K562 (cell line): ENCODE data around the gene APOBEC3F. TPM values are rescaled to one million over a fixed set of nuclear protein-coding genes. Genes with fewer than 3 reads are reported as not detected.

ENCODE experiments used
- ATAC-seq: fragments of 200-7000 bp; cut with Tn5 transposase; 3 replicates; pipeline ENCODE4 v1.9.1; 2020; ENCODE audit warnings: moderate library complexity
- BruUV-seq: library from RNA; stranded (reverse); fragments of 400-500 nt; replicated peaks from 2 replicates; lab custom pipeline; 2021; lab: Mats Ljungman, UMichigan
- CTCF ChIA-PET: fragments of 300-600 bp; formaldehyde crosslinking; extraction: SDS; loops from one replicate; lab custom pipeline; 2021; ENCODE audit warnings: low intra/inter-chr PET ratio; lab: Yijun Ruan, JAX
- POLR2A ChIA-PET: fragments of 300-600, 350-650 bp; sonication (Branson Sonifier 250); formaldehyde crosslinking; extraction: SDS; loops from one replicate; lab custom pipeline; 2021; ENCODE audit warnings: antibody characterized with exemption, inconsistent platforms; lab: Yijun Ruan, JAX
- DNase-seq, 4 experiments: peaks; one replicate each; pipeline versions ENCODE4 v3.0.0 to v3.0.0-alpha.2; 2011 to 2018; ENCODE audit warnings: low spot score in 3 of 4, mixed read lengths in 3 of 4; ENCODE audit errors: extremely low read depth in 1 of 4
- FAIRE-seq: peaks from 2 replicates; lab custom pipeline; 2011; peaks lifted over from hg19 to GRCh38; lab: Jason Lieb, UNC
- H2AFZ ChIP-seq: 2 replicates; pipeline ENCODE4 v1.6.0; 2011; ENCODE audit warnings: low read depth, low read length, control low read depth, inconsistent platforms
- H3K27ac ChIP-seq: fragments of 200-600 bp; 3 replicates; pipeline ENCODE4 v1.8.0; 2011; ENCODE audit warnings: low read depth, mild to moderate bottlenecking, control low read depth, inconsistent platforms, low read length, moderate library complexity, mixed read lengths; ENCODE audit errors: extremely low read depth
- H3K27me3 ChIP-seq, 2 experiments: fragments of 300-600 bp in 1 of 2; 2 replicates in 1 of 2; 3 replicates in 1 of 2; pipeline versions ENCODE4 v1.6.0 to v1.8.0; 2011; ENCODE audit warnings: inconsistent platforms in 2 of 2, low read length in 2 of 2, mild to moderate bottlenecking in 1 of 2, mixed read lengths in 1 of 2, moderate library complexity in 1 of 2; ENCODE audit not compliant: control insufficient read depth in 2 of 2, insufficient read depth in 2 of 2
- H3K36me3 ChIP-seq: fragments of 300-600 bp; 3 replicates; pipeline ENCODE4 v1.8.0; 2011; ENCODE audit warnings: mild to moderate bottlenecking, low read length, inconsistent platforms; ENCODE audit not compliant: control insufficient read depth, insufficient read depth
- H3K4me1 ChIP-seq, 2 experiments: fragments of 200-600 bp in 1 of 2; replicated peaks in 1 of 2; 2 replicates in 1 of 2; 3 replicates in 1 of 2; pipeline versions ENCODE4 v1.5.1 to v1.8.0; 2011; ENCODE audit warnings: inconsistent platforms in 2 of 2, low read length in 2 of 2, mild to moderate bottlenecking in 1 of 2, mixed read lengths in 1 of 2, moderate library complexity in 1 of 2; ENCODE audit not compliant: control insufficient read depth in 2 of 2, insufficient read depth in 2 of 2
- H3K4me2 ChIP-seq: 2 replicates; pipeline ENCODE4 v1.6.1; 2011; ENCODE audit warnings: low read length, control low read depth, inconsistent platforms, mixed read lengths; ENCODE audit not compliant: insufficient read depth
- H3K4me3 ChIP-seq: fragments of 200-600 bp; sonication (generic), shearing (Covaris generic); 2 replicates; pipeline ENCODE4 v1.5.1; 2016; ENCODE audit warnings: control low read depth, inconsistent platforms
- H3K79me2 ChIP-seq: fragments of 200-600 bp; 3 replicates; pipeline ENCODE4 v1.8.0; 2011; ENCODE audit warnings: low read length, inconsistent platforms; ENCODE audit not compliant: control insufficient read depth, insufficient read depth
- H3K9ac ChIP-seq, 2 experiments: 2 replicates each; pipeline versions ENCODE4 v1.6.0 to v1.6.1; 2011; ENCODE audit warnings: low read depth in 2 of 2, low read length in 2 of 2, control low read depth in 1 of 2, inconsistent platforms in 1 of 2, mild to moderate bottlenecking in 1 of 2, mixed read lengths in 1 of 2; ENCODE audit not compliant: insufficient read depth in 1 of 2
- H3K9me1 ChIP-seq: one replicate; pipeline ENCODE4 v1.6.0; 2011; ENCODE audit warnings: inconsistent platforms, mild to moderate bottlenecking, low read length, moderate library complexity; ENCODE audit not compliant: control insufficient read depth, insufficient read depth
- H3K9me3 ChIP-seq: replicated peaks from 2 replicates; pipeline ENCODE4 v1.5.1; 2011; ENCODE audit warnings: low read depth, low read length, inconsistent platforms; ENCODE audit not compliant: control insufficient read depth, insufficient read depth
- H4K20me1 ChIP-seq: replicated peaks from 2 replicates; pipeline ENCODE4 v1.6.1; 2011; ENCODE audit warnings: low read length, inconsistent platforms, mixed read lengths; ENCODE audit not compliant: control insufficient read depth, insufficient read depth
- ASH1L ChIP-seq: fragments of 450-650 bp; IDR thresholded peaks from 2 replicates; pipeline ENCODE4 v1.6.1; 2018; ENCODE audit warnings: borderline replicate concordance, mild to moderate bottlenecking, low read depth; ENCODE audit not compliant: partially characterized antibody
- BRCA1 ChIP-seq, 2 experiments: fragments of 450-650 bp in 1 of 2; sonication (generic) in 1 of 2; formaldehyde crosslinking in 1 of 2; IDR thresholded peaks; 2 replicates each; pipeline versions ENCODE4 v1.5.0 to v1.6.1; 2017 to 2020; ENCODE audit warnings: mild to moderate bottlenecking in 1 of 2, missing genetic modification reagents in 1 of 2
- DEAF1 ChIP-seq: fragments of 450-650 bp; formaldehyde crosslinking; IDR thresholded peaks from 2 replicates; pipeline ENCODE4 v1.4.0; 2020; ENCODE audit warnings: mild to moderate bottlenecking, moderate library complexity
- RFX1 ChIP-seq: fragments of 450-650 bp; IDR thresholded peaks from 2 replicates; pipeline ENCODE4 v1.6.1; 2016; ENCODE audit warnings: mild to moderate bottlenecking, moderate library complexity
- SMARCB1 ChIP-seq: IDR thresholded peaks from 2 replicates; pipeline ENCODE4 v1.6.1; 2011; ENCODE audit warnings: improper control_type of control experiment, low read depth; ENCODE audit not compliant: insufficient read length
- SP1 ChIP-seq: sonication (generic); formaldehyde crosslinking; IDR thresholded peaks from 2 replicates; pipeline ENCODE4 v1.8.1; 2022; ENCODE audit warnings: mild to moderate bottlenecking, missing genetic modification reagents
- ZNF507 ChIP-seq: conservative IDR thresholded peaks from 2 replicates; pipeline ENCODE4 v1.6.1; 2017; ENCODE audit warnings: missing genetic modification characterization, missing compliant biosample characterization
- WGBS: fragments of 100-300 bp; shearing (Covaris generic); methylation state at CpG from one replicate; pipeline ENCODE4 v1.1.6; 2016; ENCODE audit warnings: low coverage, mixed read lengths; ENCODE audit not compliant: insufficient coverage; ENCODE audit errors: missing lambda C conversion rate; 5-methylcytosine and 5-hydroxymethylcytosine counted together
- in situ Hi-C: fragments of 300-500 bp; cut with MboI; formaldehyde crosslinking; loops from 4 replicates; pipeline ENCODE4 v1.15.0; 2018; ENCODE audit warnings: inconsistent platforms, mixed read lengths
- intact Hi-C: fragments of 100-400 bp; cut with micrococcal nuclease; formaldehyde crosslinking; loops from 2 replicates; pipeline ENCODE4 v1.14.2; 2022
- polyA plus RNA-seq, 8 experiments: library from polyadenylated mRNA; depleted of rRNA in 4 of 8; stranded (reverse) in 5 of 8; unstranded in 3 of 8; fragments of >200 nt; fragmentation: Nextera tagmentation in 2 of 8; fragmentation: Illumina TruSeq in 1 of 8; extraction: Ambion mirVana in 2 of 8; extraction: Trizol in 1 of 8; gene quantifications; 2 replicates each; pipeline versions ENCODE4 v1.2.1 to v1.2.3, GENCODE V29; 2011 to 2014; ENCODE audit warnings: inconsistent platforms in 1 of 8, missing spikeins in 1 of 8
- total RNA-seq, 7 experiments: library from RNA; depleted of rRNA in 6 of 7; stranded (reverse); fragments of >200 nt in 6 of 7; fragmentation: Illumina TruSeq in 2 of 7; extraction: Trizol in 2 of 7; gene quantifications; 2 replicates each; pipeline versions ENCODE4 v1.2.1 to v1.2.3, GENCODE V29; 2011 to 2021; ENCODE audit warnings: low replicate concordance in 1 of 7
- TF ChIP-seq, protein P1 (sequence below): IDR thresholded peaks from 2 replicates; pipeline ENCODE4 v1.6.1; 2014; ENCODE audit warnings: antibody characterized with exemption
- TF ChIP-seq, protein P2 (sequence below), 2 experiments: fragments of 450-650 bp; formaldehyde crosslinking in 1 of 2; IDR thresholded peaks; 2 replicates each; pipeline versions ENCODE4 v1.4.0 to v1.6.1; 2014 to 2020; ENCODE audit warnings: mild to moderate bottlenecking in 2 of 2, borderline replicate concordance in 1 of 2, low read depth in 1 of 2

Gene APOBEC3F
- total and polyA plus RNA-seq, 9 of the 15 experiments (the other 6 are each of a cell fraction or from before 2014, with no cell fraction given), result 1.1 to 3.3 (median 1.9) TPM

DNA sequence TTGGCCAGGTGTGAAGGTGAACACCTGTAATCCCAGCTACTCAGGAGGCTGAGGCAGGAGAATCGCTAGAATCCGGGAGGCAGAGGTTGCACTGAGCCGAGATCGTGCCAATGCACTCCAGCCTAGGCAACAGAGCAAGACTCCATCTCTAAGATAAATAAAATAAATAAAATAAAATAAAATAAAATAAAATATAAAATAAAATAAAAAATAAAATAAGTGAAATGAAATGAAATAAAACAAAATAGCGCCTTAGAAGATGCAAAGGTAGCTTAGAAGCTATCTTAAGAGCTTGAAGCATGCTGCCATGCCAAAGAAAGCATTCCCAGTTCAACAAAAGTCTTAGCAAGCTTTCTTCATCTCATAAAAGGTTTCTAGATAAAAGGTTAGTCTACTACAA lies 33.5 kb upstream of the APOBEC3F start:
- Histone ChIP-seq H4K20me1 (0 out of 2 replicates have a peak, but pooled peaks cover 3% of the 10 kb centered on the region), H3K79me2 (no peaks in the 10 kb centered on the region), H2AFZ (no peak overlapping the region), H3K36me3 (no peaks in the 10 kb centered on the region), H3K4me2 (no peak overlapping the region), H3K9me1 (no peaks in the 10 kb centered on the region), H3K4me1 (peaks cover 0 to 6% of the 10 kb centered on the region in 2 experiments; a peak in 3 of 5 replicates), H3K27me3 (no peaks in the 10 kb centered on the region), H3K4me3 (no peak overlapping the region), H3K9me3 (no peaks in the 10 kb centered on the region), H3K27ac (no peak overlapping the region), H3K9ac (no peak overlapping the region)
- intact Hi-C loops (loop anchor here (10.0 kb wide), 1 partner anchor 242 kb away; no protein-coding TSS in a partner anchor), in situ Hi-C loops (loop anchor here (10.0 to 25.0 kb wide), 2 partner anchors 242 to 945 kb away; partner anchors contain the start of gene PICK1)
- DNase-seq (no peak), ATAC-seq (no peak), FAIRE-seq (no peak)
- POLR2A ChIA-PET, result no interaction called here
- WGBS, result 81% methylated on average over 5 of the region's 5 CpGs
- BruUV-seq, result no TSS peak
- CTCF ChIA-PET, result interaction anchor here (0.6 kb wide), 1 partner anchor 85 kb away, joined by 3 read pairs; no protein-coding TSS in a partner anchor
- TF ChIP-seq ZNF507 (no peak), ASH1L (no peak), DEAF1 (CRISPR knock-in tag) (no peak), BRCA1 (IDR thresholded peaks at IDR 0.05) (no peak), BRCA1 (CRISPR knock-in tag; IDR thresholded peaks at IDR 0.05) (no peak), RFX1 (no peak), SP1 (CRISPR knock-in tag) (no peak), SMARCB1 (no peak)
- TF ChIP-seq, protein P1, sequence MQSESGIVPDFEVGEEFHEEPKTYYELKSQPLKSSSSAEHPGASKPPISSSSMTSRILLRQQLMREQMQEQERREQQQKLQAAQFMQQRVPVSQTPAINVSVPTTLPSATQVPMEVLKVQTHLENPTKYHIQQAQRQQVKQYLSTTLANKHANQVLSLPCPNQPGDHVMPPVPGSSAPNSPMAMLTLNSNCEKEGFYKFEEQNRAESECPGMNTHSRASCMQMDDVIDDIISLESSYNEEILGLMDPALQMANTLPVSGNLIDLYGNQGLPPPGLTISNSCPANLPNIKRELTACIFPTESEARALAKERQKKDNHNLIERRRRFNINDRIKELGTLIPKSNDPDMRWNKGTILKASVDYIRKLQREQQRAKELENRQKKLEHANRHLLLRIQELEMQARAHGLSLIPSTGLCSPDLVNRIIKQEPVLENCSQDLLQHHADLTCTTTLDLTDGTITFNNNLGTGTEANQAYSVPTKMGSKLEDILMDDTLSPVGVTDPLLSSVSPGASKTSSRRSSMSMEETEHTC, result no peak
- TF ChIP-seq, protein P2, sequence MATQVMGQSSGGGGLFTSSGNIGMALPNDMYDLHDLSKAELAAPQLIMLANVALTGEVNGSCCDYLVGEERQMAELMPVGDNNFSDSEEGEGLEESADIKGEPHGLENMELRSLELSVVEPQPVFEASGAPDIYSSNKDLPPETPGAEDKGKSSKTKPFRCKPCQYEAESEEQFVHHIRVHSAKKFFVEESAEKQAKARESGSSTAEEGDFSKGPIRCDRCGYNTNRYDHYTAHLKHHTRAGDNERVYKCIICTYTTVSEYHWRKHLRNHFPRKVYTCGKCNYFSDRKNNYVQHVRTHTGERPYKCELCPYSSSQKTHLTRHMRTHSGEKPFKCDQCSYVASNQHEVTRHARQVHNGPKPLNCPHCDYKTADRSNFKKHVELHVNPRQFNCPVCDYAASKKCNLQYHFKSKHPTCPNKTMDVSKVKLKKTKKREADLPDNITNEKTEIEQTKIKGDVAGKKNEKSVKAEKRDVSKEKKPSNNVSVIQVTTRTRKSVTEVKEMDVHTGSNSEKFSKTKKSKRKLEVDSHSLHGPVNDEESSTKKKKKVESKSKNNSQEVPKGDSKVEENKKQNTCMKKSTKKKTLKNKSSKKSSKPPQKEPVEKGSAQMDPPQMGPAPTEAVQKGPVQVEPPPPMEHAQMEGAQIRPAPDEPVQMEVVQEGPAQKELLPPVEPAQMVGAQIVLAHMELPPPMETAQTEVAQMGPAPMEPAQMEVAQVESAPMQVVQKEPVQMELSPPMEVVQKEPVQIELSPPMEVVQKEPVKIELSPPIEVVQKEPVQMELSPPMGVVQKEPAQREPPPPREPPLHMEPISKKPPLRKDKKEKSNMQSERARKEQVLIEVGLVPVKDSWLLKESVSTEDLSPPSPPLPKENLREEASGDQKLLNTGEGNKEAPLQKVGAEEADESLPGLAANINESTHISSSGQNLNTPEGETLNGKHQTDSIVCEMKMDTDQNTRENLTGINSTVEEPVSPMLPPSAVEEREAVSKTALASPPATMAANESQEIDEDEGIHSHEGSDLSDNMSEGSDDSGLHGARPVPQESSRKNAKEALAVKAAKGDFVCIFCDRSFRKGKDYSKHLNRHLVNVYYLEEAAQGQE (IDR thresholded peaks at IDR 0.05; ENCODE audit: borderline replicate concordance), result no peak
- TF ChIP-seq, protein P2 (CRISPR knock-in tag; IDR thresholded peaks at IDR 0.05; ENCODE audit: low read depth), result no peak
